HG03565 (cell line): ENCODE measurements around the gene XYLT2.

ENCODE experiments used
- ATAC-seq: cut with Tn5 transposase; IDR thresholded peaks from one replicate; pipeline ENCODE4 v1.9.1; 2021; ENCODE audit warnings: mild to moderate bottlenecking, moderate library complexity; ENCODE audit not compliant: unreplicated experiment

The XYLT2 gene

GRCh38 chr17:50348522-50349242 is 2.8 kb downstream of the XYLT2 start:
- ATAC-seq, result no peak

DNA sequence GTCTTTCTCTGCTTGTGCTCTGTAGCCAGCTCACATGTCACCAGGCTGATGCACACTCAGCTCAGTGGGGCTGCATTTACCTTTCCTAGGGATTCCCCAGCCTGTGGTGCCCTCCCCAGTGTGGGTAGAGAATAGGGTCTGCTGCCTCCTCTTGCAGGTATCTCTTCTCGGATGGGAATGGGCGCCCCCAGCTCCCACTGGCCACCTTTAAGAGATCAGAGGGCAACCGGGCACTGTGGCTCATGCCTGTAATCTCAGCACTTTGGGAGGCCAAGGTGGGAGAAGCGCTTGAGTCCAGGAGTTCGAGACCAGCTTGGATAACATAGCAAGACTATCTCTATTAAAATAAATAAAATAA is 3.3 kb downstream of the XYLT2 start:
- ATAC-seq, result no peak

- ATAC-seq, result no peak
These were observed 4.8 kb downstream of the XYLT2 start for GRCh38 chr17:50350733-50351132.

DNA sequence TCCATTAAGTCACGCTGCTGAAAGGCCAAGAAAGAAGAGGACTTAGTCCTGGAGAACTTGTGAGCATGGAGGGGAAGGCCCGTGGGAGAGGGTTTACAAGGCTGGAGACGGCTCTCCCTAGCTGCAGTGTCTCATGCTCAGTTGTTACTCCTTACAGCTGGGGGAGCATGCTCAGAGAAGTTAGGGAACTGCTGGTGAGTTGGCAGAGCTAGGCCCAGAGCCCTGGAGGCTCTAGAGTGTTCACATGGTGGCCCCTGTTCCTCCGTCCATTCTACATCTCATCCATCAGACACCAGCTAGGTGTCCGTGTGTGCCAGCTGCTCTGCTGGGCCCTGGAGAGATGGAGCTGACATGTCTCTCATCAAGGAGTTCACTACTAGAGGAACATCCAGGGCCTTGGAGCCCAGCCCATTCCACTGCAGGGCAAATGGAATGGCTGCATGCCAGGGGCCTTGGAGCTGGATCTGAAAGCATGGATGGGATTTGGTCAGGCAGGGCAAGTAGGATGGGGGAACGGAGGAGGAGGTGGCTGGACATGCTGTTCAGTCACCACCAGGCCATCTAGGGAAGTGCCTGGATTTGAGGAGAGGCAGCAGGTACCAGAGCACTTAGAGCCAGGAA is 6.3 kb downstream of the XYLT2 start:
- no peak for ATAC-seq

DNA sequence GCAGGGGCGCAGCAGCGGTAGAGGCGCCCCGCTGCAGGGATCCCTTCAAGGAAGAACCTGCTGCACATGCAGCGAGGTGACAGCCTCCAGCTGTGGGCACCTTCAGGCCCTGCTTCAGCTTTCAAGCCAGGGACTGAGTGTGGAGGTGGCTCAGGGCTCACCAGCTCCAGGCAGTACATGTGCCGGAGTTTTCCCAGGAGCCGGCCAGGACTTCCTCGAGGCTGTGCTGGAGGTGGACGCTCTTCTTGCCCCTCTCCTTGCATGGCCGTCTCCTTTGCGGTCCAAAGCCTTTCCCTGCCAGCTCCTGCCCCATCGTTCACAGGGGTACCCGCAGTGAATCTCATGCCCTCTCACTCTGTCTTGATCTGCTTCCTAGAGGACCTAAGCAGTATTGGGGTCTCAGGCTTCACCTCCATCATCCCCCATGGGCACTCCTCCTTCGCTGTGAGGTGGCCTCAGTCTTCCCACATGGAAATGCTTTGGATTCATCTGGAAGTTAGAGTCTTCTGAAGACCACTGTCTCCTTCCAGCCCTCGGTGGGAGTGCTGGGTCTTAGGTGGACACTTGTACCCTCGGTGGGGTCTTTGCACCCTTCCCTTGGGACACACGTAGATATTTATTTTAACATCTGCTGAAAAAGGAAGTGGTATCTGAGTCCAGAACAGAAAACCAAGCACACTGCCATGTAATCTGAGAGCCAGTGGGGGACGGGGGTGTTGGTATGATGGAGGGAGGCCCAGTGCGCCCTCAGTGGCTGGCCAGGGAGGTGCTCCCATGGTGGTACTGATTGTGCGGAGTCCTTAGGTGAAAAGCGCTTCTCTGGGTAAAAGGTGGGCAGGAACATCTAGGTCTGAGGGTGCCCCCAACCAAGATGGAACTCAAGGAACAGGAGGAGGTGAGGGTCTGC is 7.0 kb downstream of the XYLT2 start:
- ATAC-seq, result no peak

DNA sequence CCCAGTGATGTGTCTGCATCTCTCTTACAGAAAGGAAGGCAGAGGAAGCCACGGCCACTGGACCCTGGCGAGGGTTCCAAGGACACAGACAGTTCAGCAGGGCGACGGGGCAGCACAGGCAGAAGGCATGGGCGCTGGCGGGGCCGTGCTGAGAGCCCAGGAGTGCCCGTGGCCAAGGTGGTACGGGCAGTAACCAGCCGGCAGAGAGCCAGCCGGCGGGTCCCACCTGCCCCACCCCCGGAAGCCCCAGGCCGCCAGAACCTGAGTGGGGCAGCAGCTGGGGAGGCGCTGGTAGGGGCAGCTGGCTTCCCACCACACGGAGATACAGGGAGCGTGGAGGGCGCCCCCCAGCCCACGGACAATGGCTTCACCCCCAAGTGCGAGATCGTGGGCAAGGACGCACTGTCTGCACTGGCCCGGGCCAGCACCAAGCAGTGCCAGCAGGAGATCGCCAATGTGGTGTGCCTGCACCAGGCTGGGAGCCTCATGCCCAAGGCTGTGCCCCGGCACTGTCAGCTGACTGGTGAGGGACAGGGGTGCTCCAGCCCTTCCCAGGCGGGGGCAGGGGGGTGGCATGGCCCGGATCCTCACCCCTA is 7.8 kb downstream of the XYLT2 start:
- ATAC-seq, result no peak

- no peak for ATAC-seq
These were observed 8.3 kb downstream of the XYLT2 start for GRCh38 chr17:50354198-50354597.

DNA sequence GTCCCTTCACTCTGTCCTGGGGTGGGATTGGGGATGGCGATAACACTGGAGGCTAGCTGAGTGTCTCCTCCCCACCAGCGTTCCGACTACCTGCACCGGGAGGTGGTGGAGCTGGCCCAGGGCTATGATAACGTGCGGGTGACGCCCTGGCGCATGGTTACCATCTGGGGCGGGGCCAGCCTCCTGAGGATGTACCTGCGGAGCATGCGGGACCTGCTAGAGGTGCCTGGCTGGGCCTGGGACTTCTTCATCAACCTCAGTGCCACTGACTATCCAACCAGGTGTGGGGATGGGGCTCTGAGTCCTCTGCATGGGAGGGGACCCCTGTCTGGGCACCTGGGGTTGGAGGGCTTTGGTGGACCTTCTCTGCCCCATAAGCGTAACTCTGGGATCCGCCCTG is 8.8 kb downstream of the XYLT2 start:
- ATAC-seq, result no peak

- no peak for ATAC-seq
These were observed 9.4 kb downstream of the XYLT2 start for GRCh38 chr17:50355336-50355700.

DNA sequence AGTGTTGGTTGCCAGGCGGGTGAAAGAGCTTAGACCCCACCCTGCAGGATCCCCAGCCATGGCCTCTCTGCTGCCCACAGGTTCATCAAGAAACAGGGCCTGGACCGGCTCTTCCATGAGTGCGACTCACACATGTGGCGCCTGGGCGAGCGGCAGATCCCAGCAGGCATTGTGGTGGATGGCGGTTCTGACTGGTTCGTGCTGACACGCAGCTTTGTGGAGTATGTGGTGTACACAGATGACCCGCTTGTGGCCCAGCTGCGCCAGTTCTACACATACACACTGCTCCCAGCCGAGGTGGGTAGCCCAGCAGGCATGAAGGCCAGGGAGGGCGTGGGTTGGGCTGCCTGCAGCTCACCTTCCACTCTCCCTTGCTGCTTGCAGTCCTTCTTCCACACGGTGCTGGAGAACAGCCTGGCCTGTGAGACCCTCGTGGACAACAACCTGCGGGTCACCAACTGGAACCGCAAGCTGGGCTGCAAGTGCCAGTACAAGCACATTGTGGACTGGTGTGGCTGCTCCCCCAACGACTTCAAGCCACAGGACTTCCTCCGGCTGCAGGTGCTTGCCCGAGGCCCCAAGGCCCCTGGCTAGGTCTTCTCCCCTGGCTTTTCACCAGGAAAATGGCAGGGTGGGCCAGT is 9.9 kb downstream of the XYLT2 start:
- no peak for ATAC-seq

DNA sequence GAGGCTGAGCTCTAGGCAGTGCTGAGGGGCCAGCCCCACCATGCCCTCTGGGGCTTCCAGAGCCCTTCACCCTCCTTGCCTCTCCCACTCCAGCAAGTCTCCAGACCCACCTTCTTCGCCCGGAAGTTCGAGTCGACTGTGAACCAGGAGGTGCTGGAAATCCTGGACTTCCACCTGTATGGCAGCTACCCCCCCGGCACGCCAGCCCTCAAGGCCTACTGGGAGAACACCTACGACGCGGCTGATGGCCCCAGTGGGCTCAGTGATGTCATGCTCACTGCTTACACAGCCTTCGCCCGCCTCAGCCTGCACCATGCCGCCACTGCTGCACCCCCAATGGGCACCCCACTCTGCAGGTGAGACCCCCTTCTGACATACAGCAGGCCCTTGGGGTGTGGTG is 10.5 kb downstream of the XYLT2 start:
- no peak for ATAC-seq

DNA sequence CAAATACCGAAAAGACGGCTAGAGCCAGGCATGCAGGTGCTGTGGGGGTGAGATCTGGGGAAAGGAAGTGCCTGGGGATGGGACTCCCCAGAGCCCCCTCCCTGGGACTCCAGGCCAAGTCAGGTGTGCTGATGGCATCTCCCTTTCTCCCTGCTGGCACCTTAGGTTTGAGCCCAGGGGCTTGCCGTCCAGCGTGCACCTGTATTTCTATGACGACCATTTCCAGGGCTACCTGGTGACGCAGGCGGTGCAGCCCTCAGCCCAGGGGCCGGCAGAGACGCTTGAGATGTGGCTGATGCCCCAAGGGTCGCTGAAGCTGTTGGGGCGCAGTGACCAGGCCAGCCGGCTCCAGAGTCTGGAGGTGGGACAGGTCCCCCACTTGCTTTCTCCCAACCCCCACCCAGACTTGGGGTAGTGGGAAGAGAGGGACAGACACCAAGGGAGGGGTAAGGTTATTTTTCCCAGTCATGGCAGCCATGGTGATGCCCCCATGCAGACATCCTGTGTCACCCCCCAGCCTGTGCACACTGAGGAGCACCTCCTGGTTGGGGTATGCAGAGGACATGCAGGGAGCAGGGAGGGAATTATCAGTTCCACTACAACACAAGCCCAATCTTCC is 11.1 kb downstream of the XYLT2 start:
- ATAC-seq, result no peak

DNA sequence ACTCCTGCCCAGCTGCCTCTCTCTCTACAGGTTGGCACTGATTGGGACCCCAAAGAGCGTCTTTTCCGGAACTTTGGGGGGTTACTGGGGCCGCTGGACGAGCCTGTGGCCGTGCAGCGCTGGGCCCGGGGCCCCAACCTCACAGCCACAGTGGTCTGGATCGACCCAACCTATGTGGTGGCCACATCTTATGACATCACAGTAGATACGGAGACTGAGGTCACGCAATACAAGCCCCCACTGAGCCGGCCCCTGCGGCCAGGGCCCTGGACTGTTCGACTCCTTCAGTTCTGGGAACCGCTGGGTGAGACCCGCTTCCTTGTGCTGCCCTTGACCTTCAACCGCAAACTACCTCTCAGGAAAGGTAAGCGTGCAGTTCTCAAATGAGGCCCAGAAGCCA is 12.3 kb downstream of the XYLT2 start:
- no peak for ATAC-seq

- ATAC-seq, result no peak
These were observed 13.2 kb downstream of the XYLT2 start for GRCh38 chr17:50359005-50359699.

DNA sequence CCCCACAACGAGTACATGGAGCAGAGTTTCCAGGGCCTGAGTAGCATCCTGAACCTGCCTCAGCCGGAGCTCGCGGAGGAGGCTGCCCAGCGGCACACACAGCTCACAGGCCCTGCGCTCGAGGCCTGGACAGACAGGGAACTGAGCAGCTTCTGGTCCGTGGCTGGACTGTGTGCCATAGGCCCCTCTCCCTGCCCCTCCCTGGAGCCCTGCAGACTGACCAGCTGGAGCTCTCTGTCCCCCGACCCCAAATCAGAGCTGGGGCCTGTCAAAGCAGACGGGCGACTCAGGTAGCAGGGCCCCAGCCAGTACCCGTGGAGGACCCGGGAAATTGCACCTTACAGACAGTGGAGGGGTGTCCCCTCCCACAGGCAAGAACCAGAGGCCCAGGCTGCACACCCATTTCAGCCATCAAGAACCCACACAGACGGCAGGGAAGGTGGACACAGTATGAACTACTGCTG is 14.1 kb downstream of the XYLT2 start:
- no peak for ATAC-seq

DNA sequence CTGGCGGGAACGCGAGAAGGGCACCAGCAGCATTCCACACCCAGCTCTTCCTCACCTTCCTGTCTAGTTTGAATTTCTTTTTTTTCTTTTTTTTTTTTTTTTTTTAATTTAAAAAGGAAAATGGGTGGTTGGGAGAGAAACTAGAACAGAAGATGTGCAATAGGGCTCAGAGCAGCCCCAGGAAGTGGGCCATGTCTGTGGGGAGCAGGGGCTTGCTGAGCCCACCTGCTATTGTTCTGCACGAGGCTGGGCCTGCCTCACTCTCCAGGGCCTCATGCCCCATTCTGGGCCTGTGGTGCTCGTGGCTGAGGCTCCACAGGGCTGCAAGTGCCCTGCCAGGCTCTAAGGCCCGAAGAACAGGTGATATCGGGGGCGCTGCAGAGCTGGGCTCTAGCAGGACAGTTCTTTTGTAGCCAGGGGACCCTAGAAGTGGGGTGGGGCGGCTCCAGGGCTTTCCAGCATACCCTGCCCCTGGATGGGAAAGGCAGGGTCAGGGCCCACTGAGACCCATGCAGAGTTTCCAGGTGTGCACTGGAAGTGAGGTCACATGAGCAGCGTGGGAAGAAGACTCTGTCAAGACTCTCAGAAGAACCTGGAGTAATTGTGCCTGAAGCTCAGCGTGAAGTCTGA is 14.7 kb downstream of the XYLT2 start:
- no peak for ATAC-seq

GRCh38 chr17:50361561-50362480 is 15.9 kb downstream of the XYLT2 start:
- no peak for ATAC-seq

DNA sequence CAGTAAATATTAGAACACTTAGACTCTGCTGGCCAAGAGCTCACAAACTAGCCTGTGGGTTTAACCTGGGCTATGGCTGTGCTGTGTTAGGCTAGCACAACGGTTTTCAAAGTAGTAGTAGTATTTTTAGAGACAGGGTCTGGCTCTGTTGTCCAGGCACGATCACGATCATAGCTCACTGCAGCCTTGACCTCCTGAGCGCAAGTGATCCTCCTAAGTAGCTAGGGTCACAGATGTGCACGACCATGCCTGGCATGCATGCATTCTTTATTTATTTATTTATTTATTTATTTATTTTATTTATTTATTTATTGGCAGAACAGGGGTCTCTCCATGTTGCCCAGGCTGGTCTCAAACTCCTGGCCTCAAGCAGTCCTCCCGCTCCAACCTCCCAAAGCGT is 16.7 kb downstream of the XYLT2 start:
- no peak for ATAC-seq
